Esophagus squamous epithelium (tissue), 5 donors: Measurements from ENCODE around the gene RYR3. TPM values are rescaled to one million over a fixed set of nuclear protein-coding genes. Genes with fewer than 3 reads are reported as not detected.
A peak's percentile ranks its signal among the peaks of the same experiment; 100 is the strongest.

Source experiments
- DNase-seq: peaks from one replicate; lab custom pipeline; 2025; lab: John Stamatoyannopoulos, UW
- H3K27ac ChIP-seq, 4 donors: fragments of 200-600 bp; sonication (generic); one replicate each; pipeline ENCODE4 v1.5.1; 2016 to 2019; ENCODE audit warnings: mild to moderate bottlenecking in 1 of 4
- H3K27me3 ChIP-seq, 4 donors: fragments of 200-600 bp; sonication (generic); 1 replicate in 3 of 4; 2 replicates in 1 of 4; pipeline versions ENCODE4 v1.5.1 to v1.6.0; 2017 to 2021; ENCODE audit warnings: antibody characterized with exemption in 1 of 4
- H3K36me3 ChIP-seq, 3 donors: fragments of 200-600 bp; sonication (generic); one replicate each; pipeline ENCODE4 v1.5.1; 2016 to 2019
- H3K4me1 ChIP-seq, 3 donors: fragments of 200-600 bp; sonication (generic); one replicate each; pipeline ENCODE4 v1.5.1; 2017 to 2019
- H3K4me3 ChIP-seq, 4 donors: fragments of 200-600 bp; sonication (generic); 1 replicate in 3 of 4; 2 replicates in 1 of 4; pipeline ENCODE4 v1.5.1; 2016 to 2019; ENCODE audit warnings: mild to moderate bottlenecking in 2 of 4, moderate library complexity in 1 of 4
- H3K9me3 ChIP-seq, 3 donors: fragments of 200-600 bp; sonication (generic); one replicate each; pipeline ENCODE4 v1.5.1; 2016 to 2019
- CTCF ChIP-seq, 6 experiments: fragments of 450-650 bp in 4 of 6; fragments of 200-600 bp in 2 of 6; sonication (generic) in 2 of 6; IDR thresholded peaks; one replicate each; pipeline ENCODE4 v1.5.1; 2016 to 2019; ENCODE audit warnings: antibody characterized with exemption in 6 of 6, mild to moderate bottlenecking in 4 of 6, moderate library complexity in 4 of 6
- POLR2A ChIP-seq, 4 donors: fragments of 450-650 bp; IDR thresholded peaks; one replicate each; pipeline ENCODE4 v1.6.1; 2017; ENCODE audit warnings: antibody characterized with exemption in 4 of 4, mild to moderate bottlenecking in 4 of 4, moderate library complexity in 3 of 4
- WGBS, 2 donors: methylation state at CpG; one replicate each; pipeline ENCODE4 v1.1.5; 2018; 5-methylcytosine and 5-hydroxymethylcytosine counted together
- intact Hi-C: fragments of 100-400 bp; cut with DNase I; formaldehyde crosslinking; loops from one replicate; pipeline ENCODE4 v1.15.0; 2022
- total RNA-seq, 4 donors: library from RNA; depleted of rRNA; stranded (reverse); fragments of >200 nt; gene quantifications; one replicate each; pipeline ENCODE4 v1.1.0, GENCODE V29; 2016
- donor health status: DM: yes; HTN: yes; CAD: no.

RYR3 gene
- total RNA-seq, 4 donors from 2014 or later = 0.15 to 4.2 (median 0.43) TPM

GRCh38 chr15:33737687-33738601 lies 427.2 kb downstream of the RYR3 start:
- no peak for DNase-seq
- TF ChIP-seq POLR2A (IDR thresholded peaks at IDR 0.05) (no peak), CTCF (IDR thresholded peaks at IDR 0.05) (peak in 5 of 6 experiments; percentile 42 to 72 (median 55))
- Histone ChIP-seq H3K9me3 (no peaks in the 10 kb centered on the region), H3K36me3 (no peaks in the 10 kb centered on the region), H3K4me1 (peaks cover 0 to 18% (median 0%) of the 10 kb centered on the region in 3 donors), H3K4me3 (no peak overlapping the region), H3K27ac (no peak overlapping the region), H3K27me3 (no peaks in the 10 kb centered on the region)
- 29 to 47% methylated on average over 12 to 14 of the region's 15 CpGs for WGBS, 2 donors
- intact Hi-C loops = no loop called here

- WGBS, 2 donors = 48 to 61% methylated on average over 5 to 6 of the region's 6 CpGs
- Histone ChIP-seq H3K27me3 (no peaks in the 10 kb centered on the region), H3K9me3 (no peaks in the 10 kb centered on the region), H3K4me3 (no peak overlapping the region), H3K27ac (no peak overlapping the region), H3K36me3 (no peaks in the 10 kb centered on the region), H3K4me1 (peaks cover 0 to 19% (median 0%) of the 10 kb centered on the region in 3 donors)
- intact Hi-C loops = no loop called here
- no peak for DNase-seq
- no peak for TF ChIP-seq CTCF (IDR thresholded peaks at IDR 0.05)
- TF ChIP-seq POLR2A (IDR thresholded peaks at IDR 0.05) = no peak
Observed at GRCh38 chr15:33738941-33739664, 428.3 kb downstream of the RYR3 start.

GRCh38 chr15:33742306-33742705 lies 431.5 kb downstream of the RYR3 start:
- no peak overlapping the region for H3K27ac ChIP-seq
- H3K27me3 ChIP-seq = no peaks in the 10 kb centered on the region
- no peak for DNase-seq
- TF ChIP-seq CTCF (IDR thresholded peaks at IDR 0.05) (no peak), POLR2A (IDR thresholded peaks at IDR 0.05) (no peak)
- peaks cover 0 to 19% (median 0%) of the 10 kb centered on the region in 3 donors for H3K4me1 ChIP-seq
- 23 to 49% methylated on average over 3 of the region's 3 CpGs for WGBS, 2 donors
- no peaks in the 10 kb centered on the region for H3K36me3 ChIP-seq
- intact Hi-C loops = no loop called here
- H3K9me3 ChIP-seq = no peaks in the 10 kb centered on the region
- H3K4me3 ChIP-seq = no peak overlapping the region

- no peak for DNase-seq
- no peaks in the 10 kb centered on the region for H3K27me3 ChIP-seq
- no peak overlapping the region for H3K27ac ChIP-seq
- no peaks in the 10 kb centered on the region for H3K9me3 ChIP-seq
- H3K4me3 ChIP-seq = no peak overlapping the region
- H3K36me3 ChIP-seq = no peaks in the 10 kb centered on the region
- WGBS, 2 donors = 36 to 60% methylated on average over 2 of the region's 2 CpGs
- peaks cover 0 to 18% (median 0%) of the 10 kb centered on the region in 3 donors for H3K4me1 ChIP-seq
- TF ChIP-seq POLR2A (IDR thresholded peaks at IDR 0.05) (no peak), CTCF (IDR thresholded peaks at IDR 0.05) (no peak)
- intact Hi-C loops = no loop called here
Observed at GRCh38 chr15:33742800-33743199, 432.0 kb downstream of the RYR3 start.

GRCh38 chr15:33746203-33746602 lies 435.4 kb downstream of the RYR3 start:
- no peak overlapping the region for H3K27ac ChIP-seq
- H3K27me3 ChIP-seq = no peaks in the 10 kb centered on the region
- no peaks in the 10 kb centered on the region for H3K36me3 ChIP-seq
- no peak overlapping the region for H3K4me3 ChIP-seq
- no peak for DNase-seq
- intact Hi-C loops = no loop called here
- 46 to 67% methylated on average over 5 of the region's 5 CpGs for WGBS, 2 donors
- TF ChIP-seq CTCF (IDR thresholded peaks at IDR 0.05) (no peak), POLR2A (IDR thresholded peaks at IDR 0.05) (no peak)
- peaks cover 0 to 11% (median 0%) of the 10 kb centered on the region in 3 donors for H3K4me1 ChIP-seq
- H3K9me3 ChIP-seq = no peaks in the 10 kb centered on the region
